Measurements from ENCODE around the gene LIMK1. TPM values are rescaled to one million over a fixed set of nuclear protein-coding genes. Genes with fewer than 3 reads are reported as not detected.

The LIMK1 gene
- polyA plus RNA-seq: 1 to 10 TPM; 5.9 to 7.7 TPM

DNA sequence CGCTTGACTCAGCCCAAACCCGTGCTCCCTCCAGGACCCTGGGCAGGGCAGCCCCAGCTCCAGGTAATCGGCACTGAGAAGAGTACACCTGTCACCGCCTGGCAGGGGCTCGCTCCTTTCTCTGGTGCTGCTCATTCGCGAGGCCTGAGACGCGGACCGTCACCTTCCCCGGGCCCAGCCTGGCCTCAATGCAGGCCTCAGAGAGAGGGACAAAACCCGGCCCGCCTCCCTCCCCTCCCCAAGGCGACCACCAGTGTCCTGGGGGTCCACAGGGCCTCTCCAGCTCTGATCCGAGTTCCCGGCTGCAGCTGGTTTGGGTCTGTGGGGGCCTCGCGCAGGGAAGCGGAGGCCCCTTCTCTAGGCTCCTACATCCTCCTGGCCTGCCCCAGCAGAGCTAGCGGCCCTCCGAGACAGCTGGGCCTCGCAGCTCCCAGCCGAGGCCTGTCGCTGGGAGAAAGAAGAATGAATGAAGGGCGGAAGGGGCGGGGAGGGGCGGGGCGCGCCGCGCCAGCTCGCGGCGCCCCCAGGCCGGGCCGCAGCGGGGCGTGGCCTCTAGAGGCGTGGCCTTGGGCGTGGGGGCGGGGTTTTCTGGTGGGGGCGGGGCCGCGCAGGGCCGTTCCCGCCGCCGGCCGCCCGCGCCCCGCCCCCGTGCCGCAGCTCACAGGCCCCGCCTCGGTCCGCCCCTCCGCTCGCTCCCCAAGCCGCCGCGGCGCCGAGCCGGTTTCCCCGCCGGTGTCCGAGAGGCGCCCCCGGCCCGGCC lies at the start of gene LIMK1:
TSS of gene LIMK1 (plus strand) at position 688 of the 760 bp plus-strand sequence. CDS start 187 bp downstream, outside the sequence.
- peaks cover 4 to 17% of the 10 kb centered on the region in 2 donors for H3K4me1 ChIP-seq (ENCODE audit: control insufficient read depth in 2 of 2, insufficient read depth in 2 of 2, low read length in 1 of 2)
- no peaks in the 10 kb centered on the region for H3K9me3 ChIP-seq (ENCODE audit: control insufficient read depth in 2 of 2, insufficient read depth in 1 of 2, low read depth in 1 of 2, low read length in 1 of 2)
- H3K27me3 ChIP-seq (ENCODE audit: control insufficient read depth in 1 of 2, insufficient read depth in 2 of 2, low read length in 2 of 2): no peaks in the 10 kb centered on the region
- peak within 1 kb of the TSS; percentile 5 to 72 for H3K27ac ChIP-seq (ENCODE audit: low read depth in 2 of 2, low read length in 1 of 2)
- WGBS, 2 donors: 10 to 12% methylated on average over 53 to 71 of the region's 71 CpGs
- peaks cover 0 to 2% of the 10 kb centered on the region in 2 donors for H3K36me3 ChIP-seq (ENCODE audit: control insufficient read depth in 2 of 2, insufficient read depth in 2 of 2, low read length in 1 of 2)
- H3K4me3 ChIP-seq (ENCODE audit: low read depth in 1 of 2, low read length in 2 of 2): peak within 1 kb of the TSS; percentile 57 to 76

DNA sequence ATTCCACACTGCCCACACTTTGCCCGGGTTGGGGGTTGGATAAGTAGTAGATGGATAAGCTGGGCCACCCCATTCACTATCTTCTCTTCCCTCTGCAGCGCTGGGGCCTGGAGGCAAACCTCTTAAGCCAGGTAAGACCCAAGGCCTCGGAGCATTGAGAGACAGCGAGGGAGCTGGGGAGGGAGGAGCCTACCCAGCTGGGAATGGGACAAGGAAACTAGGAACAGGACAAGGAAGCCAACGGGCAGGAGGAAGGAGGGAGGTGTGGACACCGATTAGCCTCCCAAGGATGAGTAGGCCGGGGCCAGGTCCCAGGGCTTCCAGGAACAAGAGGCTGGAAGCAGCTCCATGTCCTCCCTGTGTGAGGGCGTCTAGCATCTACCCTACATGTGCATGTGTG lies 46.0 kb upstream of the LIMK1 start:
- 69 to 70% methylated on average over 7 to 8 of the region's 8 CpGs for WGBS, 2 donors
- Histone ChIP-seq H3K27me3 (ENCODE audit: control insufficient read depth in 1 of 2, insufficient read depth in 2 of 2, low read length in 2 of 2) (no peaks in the 10 kb centered on the region), H3K4me3 (ENCODE audit: low read depth in 1 of 2, low read length in 2 of 2) (no peak overlapping the region), H3K4me1 (ENCODE audit: control insufficient read depth in 2 of 2, insufficient read depth in 2 of 2, low read length in 1 of 2) (peaks cover 5 to 47% of the 10 kb centered on the region in 2 donors), H3K36me3 (ENCODE audit: control insufficient read depth in 2 of 2, insufficient read depth in 2 of 2, low read length in 1 of 2) (no peaks in the 10 kb centered on the region), H3K27ac (ENCODE audit: low read depth in 2 of 2, low read length in 1 of 2) (no peak overlapping the region), H3K9me3 (ENCODE audit: control insufficient read depth in 2 of 2, insufficient read depth in 1 of 2, low read depth in 1 of 2, low read length in 1 of 2) (no peaks in the 10 kb centered on the region)

GRCh38 chr7:74038194-74038961 lies 45.2 kb upstream of the LIMK1 start:
- H3K4me1 ChIP-seq (ENCODE audit: control insufficient read depth in 2 of 2, insufficient read depth in 2 of 2, low read length in 1 of 2): peaks cover 10 to 46% of the 10 kb centered on the region in 2 donors
- H3K4me3 ChIP-seq (ENCODE audit: low read depth in 1 of 2, low read length in 2 of 2): no peak overlapping the region
- peak overlapping the region; percentile 8 to 22 for H3K27ac ChIP-seq (ENCODE audit: low read depth in 2 of 2, low read length in 1 of 2)
- 65 to 72% methylated on average over 16 of the region's 16 CpGs for whole genome bisulfite sequencing, 2 donors
- no peaks in the 10 kb centered on the region for H3K36me3 ChIP-seq (ENCODE audit: control insufficient read depth in 2 of 2, insufficient read depth in 2 of 2, low read length in 1 of 2)
- H3K9me3 ChIP-seq (ENCODE audit: control insufficient read depth in 2 of 2, insufficient read depth in 1 of 2, low read depth in 1 of 2, low read length in 1 of 2): no peaks in the 10 kb centered on the region
- H3K27me3 ChIP-seq (ENCODE audit: control insufficient read depth in 1 of 2, insufficient read depth in 2 of 2, low read length in 2 of 2): no peaks in the 10 kb centered on the region

- 41 to 48% methylated on average over 10 to 11 of the region's 11 CpGs for WGBS, 2 donors
- Histone ChIP-seq H3K4me3 (ENCODE audit: low read depth in 1 of 2, low read length in 2 of 2) (no peak overlapping the region), H3K27me3 (ENCODE audit: control insufficient read depth in 1 of 2, insufficient read depth in 2 of 2, low read length in 2 of 2) (no peaks in the 10 kb centered on the region), H3K27ac (ENCODE audit: low read depth in 2 of 2, low read length in 1 of 2) (peak overlapping the region in 1 of 2 donors; percentile 59), H3K9me3 (ENCODE audit: control insufficient read depth in 2 of 2, insufficient read depth in 1 of 2, low read depth in 1 of 2, low read length in 1 of 2) (no peaks in the 10 kb centered on the region), H3K4me1 (ENCODE audit: control insufficient read depth in 2 of 2, insufficient read depth in 2 of 2, low read length in 1 of 2) (peaks cover 6 to 42% of the 10 kb centered on the region in 2 donors), H3K36me3 (ENCODE audit: control insufficient read depth in 2 of 2, insufficient read depth in 2 of 2, low read length in 1 of 2) (no peaks in the 10 kb centered on the region)
These were observed 44.3 kb upstream of the LIMK1 start for GRCh38 chr7:74039337-74039736.

- Histone ChIP-seq H3K27ac (ENCODE audit: low read depth in 2 of 2, low read length in 1 of 2) (peak overlapping the region in 1 of 2 donors; percentile 59), H3K27me3 (ENCODE audit: control insufficient read depth in 1 of 2, insufficient read depth in 2 of 2, low read length in 2 of 2) (no peaks in the 10 kb centered on the region), H3K4me1 (ENCODE audit: control insufficient read depth in 2 of 2, insufficient read depth in 2 of 2, low read length in 1 of 2) (peaks cover 8 to 44% of the 10 kb centered on the region in 2 donors), H3K36me3 (ENCODE audit: control insufficient read depth in 2 of 2, insufficient read depth in 2 of 2, low read length in 1 of 2) (no peaks in the 10 kb centered on the region), H3K4me3 (ENCODE audit: low read depth in 1 of 2, low read length in 2 of 2) (no peak overlapping the region), H3K9me3 (ENCODE audit: control insufficient read depth in 2 of 2, insufficient read depth in 1 of 2, low read depth in 1 of 2, low read length in 1 of 2) (no peaks in the 10 kb centered on the region)
- 50 to 74% methylated on average over 13 of the region's 13 CpGs for WGBS, 2 donors
These were observed 43.4 kb upstream of the LIMK1 start for GRCh38 chr7:74040101-74040790.

GRCh38 chr7:74040791-74041520 lies 42.6 kb upstream of the LIMK1 start:
- Histone ChIP-seq H3K27me3 (ENCODE audit: control insufficient read depth in 1 of 2, insufficient read depth in 2 of 2, low read length in 2 of 2) (no peaks in the 10 kb centered on the region), H3K36me3 (ENCODE audit: control insufficient read depth in 2 of 2, insufficient read depth in 2 of 2, low read length in 1 of 2) (no peaks in the 10 kb centered on the region), H3K4me1 (ENCODE audit: control insufficient read depth in 2 of 2, insufficient read depth in 2 of 2, low read length in 1 of 2) (peaks cover 8 to 44% of the 10 kb centered on the region in 2 donors), H3K27ac (ENCODE audit: low read depth in 2 of 2, low read length in 1 of 2) (no peak overlapping the region), H3K4me3 (ENCODE audit: low read depth in 1 of 2, low read length in 2 of 2) (no peak overlapping the region), H3K9me3 (ENCODE audit: control insufficient read depth in 2 of 2, insufficient read depth in 1 of 2, low read depth in 1 of 2, low read length in 1 of 2) (no peaks in the 10 kb centered on the region)
- 90 to 93% methylated on average over 12 of the region's 12 CpGs for WGBS, 2 donors

- H3K4me1 ChIP-seq (ENCODE audit: control insufficient read depth in 2 of 2, insufficient read depth in 2 of 2, low read length in 1 of 2): peaks cover 8 to 39% of the 10 kb centered on the region in 2 donors
- 35 to 48% methylated on average over 24 of the region's 24 CpGs for WGBS, 2 donors
- no peaks in the 10 kb centered on the region for H3K27me3 ChIP-seq (ENCODE audit: control insufficient read depth in 1 of 2, insufficient read depth in 2 of 2, low read length in 2 of 2)
- H3K27ac ChIP-seq (ENCODE audit: low read depth in 2 of 2, low read length in 1 of 2): peak overlapping the region in 1 of 2 donors; percentile 54
- peaks cover 3 to 6% of the 10 kb centered on the region in 2 donors for H3K36me3 ChIP-seq (ENCODE audit: control insufficient read depth in 2 of 2, insufficient read depth in 2 of 2, low read length in 1 of 2)
- peak overlapping the region; percentile 9 to 20 for H3K4me3 ChIP-seq (ENCODE audit: low read depth in 1 of 2, low read length in 2 of 2)
- H3K9me3 ChIP-seq (ENCODE audit: control insufficient read depth in 2 of 2, insufficient read depth in 1 of 2, low read depth in 1 of 2, low read length in 1 of 2): no peaks in the 10 kb centered on the region
These were observed 40.7 kb upstream of the LIMK1 start for GRCh38 chr7:74042746-74043522.

GRCh38 chr7:74043523-74043951 lies 40.1 kb upstream of the LIMK1 start:
- Histone ChIP-seq H3K4me3 (ENCODE audit: low read depth in 1 of 2, low read length in 2 of 2) (peak overlapping the region in 1 of 2 donors; percentile 9), H3K27ac (ENCODE audit: low read depth in 2 of 2, low read length in 1 of 2) (peak overlapping the region in 1 of 2 donors; percentile 54), H3K4me1 (ENCODE audit: control insufficient read depth in 2 of 2, insufficient read depth in 2 of 2, low read length in 1 of 2) (peaks cover 8 to 34% of the 10 kb centered on the region in 2 donors)

More at GRCh38 chr7:74043523-74043951, 40.1 kb upstream of the LIMK1 start:
- 40 to 43% methylated on average over 9 of the region's 9 CpGs for WGBS, 2 donors
- Histone ChIP-seq H3K36me3 (ENCODE audit: control insufficient read depth in 2 of 2, insufficient read depth in 2 of 2, low read length in 1 of 2) (peaks cover 7 to 11% of the 10 kb centered on the region in 2 donors), H3K9me3 (ENCODE audit: control insufficient read depth in 2 of 2, insufficient read depth in 1 of 2, low read depth in 1 of 2, low read length in 1 of 2) (no peaks in the 10 kb centered on the region), H3K27me3 (ENCODE audit: control insufficient read depth in 1 of 2, insufficient read depth in 2 of 2, low read length in 2 of 2) (no peaks in the 10 kb centered on the region)

Measured in esophagus (tissue), 2 donors.